ENCODE results near the gene SERTAD2. TPM values are rescaled to one million over a fixed set of nuclear protein-coding genes. Genes with fewer than 3 reads are reported as not detected.

Gene SERTAD2
- total RNA-seq, 2 donors from 2014 or later, result 15.3 to 26.0 TPM

DNA sequence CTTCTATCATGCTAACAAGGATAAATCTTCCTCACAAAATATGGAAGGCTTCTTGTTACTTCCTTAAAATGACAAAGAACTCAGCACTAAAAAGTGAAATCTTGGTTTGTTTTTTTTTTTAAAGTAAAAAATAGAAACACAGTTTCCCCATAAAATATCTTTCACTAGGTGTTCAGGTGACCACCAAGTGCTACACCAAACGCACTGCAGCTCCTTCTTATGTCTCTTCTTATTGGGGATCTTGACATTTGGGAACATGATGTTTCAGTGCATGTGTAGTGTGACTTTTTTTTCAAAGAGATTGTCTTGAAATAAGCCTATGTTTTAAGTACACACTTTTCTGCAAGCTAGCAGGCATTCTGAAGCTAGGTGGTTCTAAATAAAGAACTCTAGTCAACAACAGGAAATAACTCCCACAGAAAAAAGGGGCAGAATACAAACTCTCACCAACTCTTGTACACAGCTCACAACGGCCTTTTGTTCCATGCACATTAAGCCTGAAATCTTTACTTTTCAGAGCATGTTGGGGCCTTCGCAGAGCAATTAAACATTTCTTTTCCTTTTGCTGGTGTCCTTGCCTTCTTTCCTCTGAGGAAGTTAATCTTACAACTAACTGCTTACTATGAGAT lies 13.2 kb upstream of the SERTAD2 start:
- Histone ChIP-seq H3K9me3 (no peaks in the 10 kb centered on the region), H3K4me1 (replicated peaks) (no peaks in the 10 kb centered on the region), H3K36me3 (no peaks in the 10 kb centered on the region), H3K4me3 (no peak overlapping the region), H3K27me3 (replicated peaks; ENCODE audit: insufficient read depth) (no peaks in the 10 kb centered on the region), H3K27ac (no peak overlapping the region)
- no peak for DNase-seq (ENCODE audit: low spot score)
- TF ChIP-seq, protein P1, sequence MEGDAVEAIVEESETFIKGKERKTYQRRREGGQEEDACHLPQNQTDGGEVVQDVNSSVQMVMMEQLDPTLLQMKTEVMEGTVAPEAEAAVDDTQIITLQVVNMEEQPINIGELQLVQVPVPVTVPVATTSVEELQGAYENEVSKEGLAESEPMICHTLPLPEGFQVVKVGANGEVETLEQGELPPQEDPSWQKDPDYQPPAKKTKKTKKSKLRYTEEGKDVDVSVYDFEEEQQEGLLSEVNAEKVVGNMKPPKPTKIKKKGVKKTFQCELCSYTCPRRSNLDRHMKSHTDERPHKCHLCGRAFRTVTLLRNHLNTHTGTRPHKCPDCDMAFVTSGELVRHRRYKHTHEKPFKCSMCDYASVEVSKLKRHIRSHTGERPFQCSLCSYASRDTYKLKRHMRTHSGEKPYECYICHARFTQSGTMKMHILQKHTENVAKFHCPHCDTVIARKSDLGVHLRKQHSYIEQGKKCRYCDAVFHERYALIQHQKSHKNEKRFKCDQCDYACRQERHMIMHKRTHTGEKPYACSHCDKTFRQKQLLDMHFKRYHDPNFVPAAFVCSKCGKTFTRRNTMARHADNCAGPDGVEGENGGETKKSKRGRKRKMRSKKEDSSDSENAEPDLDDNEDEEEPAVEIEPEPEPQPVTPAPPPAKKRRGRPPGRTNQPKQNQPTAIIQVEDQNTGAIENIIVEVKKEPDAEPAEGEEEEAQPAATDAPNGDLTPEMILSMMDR (IDR thresholded peaks at IDR 0.05), result no peak
- intact Hi-C loops (cut with DNase I), result no loop called here
- 53% methylated on average over 3 of the region's 3 CpGs for WGBS

DNA sequence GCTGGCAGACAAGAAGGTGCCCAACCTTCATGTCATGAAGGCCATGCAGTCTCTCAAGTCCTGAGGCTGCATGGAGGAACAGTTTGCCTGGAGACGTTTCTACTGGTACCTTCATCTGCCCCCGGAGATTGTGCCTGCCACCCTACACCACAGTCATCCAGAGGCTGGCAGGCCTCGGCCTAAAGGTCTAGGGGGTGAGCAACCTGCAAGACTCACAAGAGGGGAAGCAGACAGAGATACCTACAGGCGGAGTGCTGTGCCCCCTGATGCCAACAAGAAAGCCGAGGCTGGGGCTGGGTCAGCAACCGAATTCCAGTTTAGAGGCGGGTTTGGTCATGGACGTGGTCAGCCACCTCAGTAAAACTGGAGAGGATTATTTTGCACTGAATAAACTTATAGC lies 12.0 kb upstream of the SERTAD2 start:
- intact Hi-C loops (cut with DNase I), result no loop called here
- no peak for DNase-seq (ENCODE audit: low spot score)
- H3K4me1 ChIP-seq (replicated peaks), result no peaks in the 10 kb centered on the region
- H3K27me3 ChIP-seq (replicated peaks; ENCODE audit: insufficient read depth), result no peaks in the 10 kb centered on the region
- WGBS, result 91% methylated on average over 8 of the region's 8 CpGs
- H3K36me3 ChIP-seq, result no peaks in the 10 kb centered on the region
- TF ChIP-seq POLR2AphosphoS5 (IDR thresholded peaks at IDR 0.05) (no peak), POLR2A (IDR thresholded peaks at IDR 0.05) (no peak)
- TF ChIP-seq, protein P1 (IDR thresholded peaks at IDR 0.05), result no peak
- H3K4me3 ChIP-seq, result no peak overlapping the region
- no peaks in the 10 kb centered on the region for H3K9me3 ChIP-seq
- no peak overlapping the region for H3K27ac ChIP-seq

DNA sequence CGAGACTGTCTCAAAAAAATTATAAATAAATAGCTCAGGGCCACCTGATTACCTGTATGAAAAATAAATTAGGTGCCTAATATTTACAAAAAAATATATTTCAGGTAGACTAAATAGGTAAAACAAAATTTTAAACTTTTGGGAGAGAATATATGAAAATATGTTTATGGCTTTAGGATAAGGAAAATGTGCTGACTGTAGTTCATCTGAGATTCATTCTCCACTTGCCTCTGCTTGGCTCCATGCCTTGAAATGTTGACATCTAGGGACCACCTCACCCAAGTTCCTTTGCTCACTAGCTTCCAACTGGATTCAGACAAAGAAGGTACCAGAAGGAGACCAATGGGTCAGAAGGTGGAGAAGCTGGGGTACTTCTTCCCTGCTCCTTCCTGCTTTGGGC lies 9.7 kb upstream of the SERTAD2 start:
- Histone ChIP-seq H3K4me3 (no peak overlapping the region), H3K27me3 (replicated peaks; ENCODE audit: insufficient read depth) (no peaks in the 10 kb centered on the region), H3K36me3 (no peaks in the 10 kb centered on the region), H3K4me1 (replicated peaks) (no peaks in the 10 kb centered on the region), H3K9me3 (no peaks in the 10 kb centered on the region), H3K27ac (no peak overlapping the region)
- DNase-seq (ENCODE audit: low spot score), result no peak
- TF ChIP-seq, protein P1 (IDR thresholded peaks at IDR 0.05), result no peak
- TF ChIP-seq POLR2AphosphoS5 (IDR thresholded peaks at IDR 0.05) (no peak), POLR2A (IDR thresholded peaks at IDR 0.05) (no peak)
- WGBS, result 90% methylated on average over 1 of the region's 1 CpG
- intact Hi-C loops (cut with DNase I), result no loop called here

DNA sequence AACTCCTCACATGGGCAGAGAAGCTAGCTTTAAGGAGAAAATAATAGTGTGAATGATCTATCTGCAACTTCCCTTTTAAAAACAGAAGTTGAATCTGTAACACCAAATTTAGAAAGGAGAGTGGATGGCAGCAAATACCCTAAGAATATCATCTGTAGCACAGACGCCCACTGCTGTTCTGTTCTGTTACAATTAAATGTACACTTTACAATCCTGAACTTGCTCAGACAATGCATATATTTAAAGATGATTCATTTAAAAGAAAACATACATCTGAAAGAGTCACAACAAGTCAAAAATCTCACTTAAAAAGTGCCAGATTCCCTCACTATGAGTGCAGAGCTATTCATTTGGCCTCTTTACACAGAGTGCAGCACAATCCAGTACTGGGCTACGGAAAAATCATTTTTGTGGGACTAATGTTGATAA lies 8.0 kb upstream of the SERTAD2 start:
- 88% methylated on average over 2 of the region's 2 CpGs for WGBS
- no peak for TF ChIP-seq POLR2A (IDR thresholded peaks at IDR 0.05)
- TF ChIP-seq, protein P1 (IDR thresholded peaks at IDR 0.05), result no peak
- no peak for TF ChIP-seq POLR2AphosphoS5 (IDR thresholded peaks at IDR 0.05)
- Histone ChIP-seq H3K27me3 (replicated peaks; ENCODE audit: insufficient read depth) (no peaks in the 10 kb centered on the region), H3K27ac (no peak overlapping the region), H3K36me3 (no peaks in the 10 kb centered on the region), H3K4me3 (no peak overlapping the region), H3K9me3 (no peaks in the 10 kb centered on the region), H3K4me1 (replicated peaks) (no peaks in the 10 kb centered on the region)
- DNase-seq (ENCODE audit: low spot score), result no peak
- intact Hi-C loops (cut with DNase I), result no loop called here

DNA sequence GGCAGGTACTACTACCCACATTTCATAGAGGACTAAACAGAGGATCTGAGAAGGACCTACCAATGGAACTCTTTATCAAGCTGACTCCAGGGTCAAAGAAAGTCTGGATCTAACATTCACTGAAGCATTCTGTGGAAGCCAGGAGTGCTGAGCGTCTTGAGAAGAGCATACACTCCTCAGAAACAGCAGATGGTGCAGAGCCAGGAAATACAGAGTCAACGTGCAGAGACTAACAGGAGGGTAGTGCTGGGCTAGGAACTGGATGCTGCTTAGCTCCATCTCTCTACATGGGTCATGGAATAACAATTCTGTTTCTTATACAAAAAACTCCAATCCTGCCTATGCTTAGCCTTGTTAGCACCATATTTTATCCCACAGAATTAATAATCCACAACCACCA lies 5.5 kb upstream of the SERTAD2 start:
- intact Hi-C loops (cut with DNase I), result no loop called here
- H3K27ac ChIP-seq, result no peak overlapping the region
- no peaks in the 10 kb centered on the region for H3K4me1 ChIP-seq (replicated peaks)
- no peak overlapping the region for H3K4me3 ChIP-seq
- DNase-seq (ENCODE audit: low spot score), result no peak
- 93% methylated on average over 2 of the region's 2 CpGs for WGBS
- no peaks in the 10 kb centered on the region for H3K9me3 ChIP-seq
- H3K27me3 ChIP-seq (replicated peaks; ENCODE audit: insufficient read depth), result no peaks in the 10 kb centered on the region
- H3K36me3 ChIP-seq, result no peaks in the 10 kb centered on the region
- TF ChIP-seq POLR2AphosphoS5 (IDR thresholded peaks at IDR 0.05), result no peak
- TF ChIP-seq POLR2A (IDR thresholded peaks at IDR 0.05), result no peak
- TF ChIP-seq, protein P1 (IDR thresholded peaks at IDR 0.05), result no peak
